Esophagus mucosa (tissue), 1 donor: Measurements from ENCODE around the gene ETV3L. TPM values are rescaled to one million over a fixed set of nuclear protein-coding genes. Genes with fewer than 3 reads are reported as not detected.

Experiments used
- ATAC-seq: fragments of 200-7000 bp; cut with Tn5 transposase; one replicate; pipeline ENCODE4 v1.9.1; 2020
- total RNA-seq: library from RNA; stranded (reverse); gene quantifications from one replicate; pipeline ENCODE4 v1.2.4, GENCODE V29; 2023
- donor health status: DM: yes; HTN: yes; CAD: no.

Gene ETV3L
- total RNA-seq, 1 donor from 2014 or later = not detected

DNA sequence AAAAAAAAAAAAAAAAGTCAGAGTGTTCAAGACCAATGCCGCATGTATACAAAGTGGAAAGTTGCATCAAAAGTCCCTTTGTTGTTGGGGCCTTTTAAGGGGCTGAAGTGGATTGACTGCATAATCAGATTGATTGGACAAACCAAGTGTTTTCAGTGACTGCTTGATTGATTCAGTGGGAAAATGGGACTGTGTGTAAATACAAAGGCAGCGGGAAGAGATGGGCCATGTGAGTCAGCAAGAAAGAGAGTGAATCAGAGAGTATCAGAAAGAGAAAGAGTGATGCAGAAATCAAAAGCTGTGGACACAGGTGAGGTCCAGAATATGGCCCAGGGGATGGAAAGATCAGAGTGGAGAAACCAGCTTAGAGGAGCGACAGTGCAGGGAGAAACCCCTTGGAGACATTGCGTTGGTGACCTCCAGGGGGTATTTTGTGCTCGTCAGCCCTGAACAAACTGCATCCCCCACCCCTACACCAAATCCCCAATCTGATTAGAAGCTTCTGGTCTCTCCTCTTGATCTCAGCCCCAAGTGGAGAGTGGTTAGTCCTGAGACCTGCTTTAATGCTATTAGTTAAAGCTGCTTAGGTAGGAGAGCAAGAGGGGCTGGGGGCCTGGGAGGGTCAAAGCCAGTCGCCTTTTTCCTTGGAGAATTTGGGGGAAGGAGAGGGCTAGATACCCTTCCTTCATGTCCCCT is 5.1 kb upstream of the ETV3L start:
- ATAC-seq = no peak

DNA sequence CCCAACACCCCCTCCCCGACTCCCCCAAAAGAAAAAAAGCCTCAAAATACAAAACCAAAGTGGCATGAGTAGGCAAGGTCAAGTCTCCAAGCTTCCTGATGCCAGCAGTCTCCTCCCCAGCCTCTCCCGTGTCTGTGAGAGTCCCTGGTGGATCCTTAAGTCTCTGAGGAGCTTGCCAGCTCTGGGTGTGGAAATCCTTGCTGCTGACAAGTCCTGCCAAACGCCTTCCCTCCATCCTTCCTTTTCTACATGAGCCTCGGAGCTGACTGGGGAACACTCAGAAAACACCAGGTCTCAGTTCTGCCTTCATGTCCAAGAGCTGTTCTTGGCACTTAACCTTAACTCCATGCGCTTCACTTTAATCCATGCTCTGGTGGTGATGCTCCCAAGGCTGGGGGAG is 3.7 kb upstream of the ETV3L start:
- no peak for ATAC-seq

DNA sequence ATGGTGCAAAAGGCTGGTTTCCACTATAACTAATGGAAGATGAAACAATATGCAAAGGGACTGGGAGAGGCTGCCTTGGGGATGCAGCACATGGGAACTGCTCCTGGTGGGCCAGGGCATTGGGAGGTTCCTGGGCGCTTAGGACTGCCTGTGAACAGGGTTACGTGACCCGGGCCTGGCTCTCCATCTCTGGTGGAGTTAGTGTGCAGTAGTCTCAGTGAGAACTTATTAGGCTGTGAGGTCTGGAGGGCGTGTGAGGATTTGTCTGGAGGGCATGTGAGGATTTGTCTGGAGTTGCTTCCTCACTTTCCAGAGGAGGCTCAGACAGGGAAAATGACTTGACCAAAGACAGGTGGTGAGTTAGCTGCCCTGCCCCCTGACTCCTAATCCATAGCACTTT is 1.5 kb upstream of the ETV3L start:
- no peak for ATAC-seq

DNA sequence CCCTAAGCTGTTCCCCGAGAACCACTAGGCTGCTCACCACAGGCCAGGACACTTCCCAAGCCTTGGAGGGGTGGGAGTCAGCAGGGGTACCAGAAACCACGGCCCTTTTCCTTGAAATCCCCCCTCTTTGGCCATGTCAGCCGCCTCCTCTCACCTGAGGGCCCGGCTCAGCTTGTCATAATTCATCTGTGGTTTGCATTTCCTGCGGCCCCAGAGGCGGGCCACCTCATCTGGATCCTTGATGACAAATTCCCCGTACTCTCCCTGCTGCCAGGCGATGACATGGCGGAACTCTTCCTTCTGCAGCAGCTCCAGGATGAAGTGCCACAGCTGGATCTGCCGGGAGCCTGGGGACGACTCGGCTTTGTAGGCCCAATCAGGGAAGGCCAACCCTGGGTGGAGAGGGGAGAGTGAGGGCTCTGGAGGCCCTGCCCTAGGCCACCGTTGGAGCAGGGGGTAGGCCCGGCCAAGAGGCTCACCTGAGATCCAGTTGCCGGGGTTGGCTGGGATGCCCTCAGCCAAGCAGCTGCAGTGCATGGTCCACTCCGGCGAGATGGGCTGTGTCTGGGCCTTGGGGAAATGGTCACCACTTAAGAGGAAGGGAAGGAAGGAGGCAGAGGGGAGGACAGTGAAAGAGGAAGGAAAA is 498 bp downstream of the ETV3L start:
- ATAC-seq = peak; percentile 30

DNA sequence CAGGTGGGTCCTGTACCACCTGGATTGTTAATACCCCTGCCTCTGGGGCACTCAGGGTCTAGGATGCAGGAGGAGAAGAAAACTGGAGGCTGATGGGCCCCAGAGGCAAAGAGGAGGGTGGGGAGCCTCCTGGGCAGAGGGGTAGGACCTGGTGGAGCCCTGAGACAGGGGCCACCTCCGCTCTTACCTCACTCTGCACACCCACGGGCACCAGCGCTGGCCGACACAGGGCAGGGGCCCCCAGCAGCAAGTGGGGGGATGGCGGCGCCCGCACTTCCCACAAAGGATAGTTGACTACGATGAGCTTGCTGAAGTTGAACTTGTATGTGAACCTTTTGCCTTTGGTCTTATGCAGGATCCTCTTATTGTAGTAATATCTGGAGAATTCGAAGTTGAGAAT is 1.1 kb downstream of the ETV3L start:
- ATAC-seq = no peak

DNA sequence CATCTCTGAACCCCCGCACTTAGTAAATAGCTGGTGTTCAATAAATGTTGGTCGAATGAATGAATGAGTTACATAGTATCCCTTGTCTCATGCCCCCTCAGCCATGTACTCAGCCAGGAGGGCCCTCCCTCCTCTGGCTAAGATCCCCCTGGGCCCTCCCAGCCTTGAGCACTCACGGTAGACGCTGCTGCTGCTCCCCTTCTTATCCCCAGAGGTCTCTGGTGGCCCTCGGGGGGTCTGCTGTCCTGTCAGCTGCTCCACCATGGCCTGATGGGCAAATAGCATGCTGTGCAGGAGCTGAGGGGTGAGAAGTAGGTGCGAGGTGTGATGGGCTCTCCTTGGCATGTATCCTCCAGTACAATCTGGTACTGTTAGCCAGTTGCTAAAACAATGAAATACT is 1.9 kb downstream of the ETV3L start:
- ATAC-seq = no peak

DNA sequence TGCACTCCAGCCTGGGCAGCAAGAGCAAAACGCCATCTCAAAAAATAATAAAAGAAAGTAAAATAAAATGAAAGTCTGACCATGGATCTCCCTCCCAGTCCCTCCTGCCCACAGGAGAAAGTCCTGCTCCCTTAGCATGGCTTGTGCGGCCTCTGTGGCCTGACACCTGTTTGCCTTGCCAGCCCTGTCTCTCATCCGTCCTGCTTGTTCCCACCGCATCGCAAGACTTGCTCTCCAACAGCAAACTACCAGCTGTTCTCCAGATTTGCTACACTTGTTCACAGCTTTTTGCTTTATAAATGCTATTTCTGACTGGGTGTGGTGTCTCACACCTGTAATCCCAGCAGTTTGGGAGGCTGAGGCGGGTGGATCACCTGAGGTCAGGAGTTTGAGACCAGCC is 2.7 kb downstream of the ETV3L start:
- no peak for ATAC-seq

DNA sequence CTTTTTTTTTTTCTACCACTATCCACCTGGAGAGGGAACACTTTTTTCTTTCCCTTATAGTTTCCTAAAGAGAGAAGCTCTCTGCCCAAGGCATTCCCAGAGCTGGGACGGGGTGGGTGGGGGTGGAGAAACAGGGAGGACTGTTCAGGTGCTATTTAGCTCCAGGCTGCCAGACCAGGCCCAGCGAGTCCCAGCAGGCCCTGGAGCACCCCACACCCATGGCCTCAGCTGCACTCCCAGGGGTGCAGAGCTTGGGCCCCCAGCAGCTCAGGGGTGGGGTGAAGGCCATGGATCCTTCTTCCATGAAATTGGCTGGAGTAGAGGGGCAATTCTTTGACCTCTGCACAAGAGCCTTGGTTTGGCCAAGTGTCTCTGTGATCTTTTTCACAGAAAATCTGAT is 4.1 kb downstream of the ETV3L start:
- ATAC-seq = peak; percentile 19

DNA sequence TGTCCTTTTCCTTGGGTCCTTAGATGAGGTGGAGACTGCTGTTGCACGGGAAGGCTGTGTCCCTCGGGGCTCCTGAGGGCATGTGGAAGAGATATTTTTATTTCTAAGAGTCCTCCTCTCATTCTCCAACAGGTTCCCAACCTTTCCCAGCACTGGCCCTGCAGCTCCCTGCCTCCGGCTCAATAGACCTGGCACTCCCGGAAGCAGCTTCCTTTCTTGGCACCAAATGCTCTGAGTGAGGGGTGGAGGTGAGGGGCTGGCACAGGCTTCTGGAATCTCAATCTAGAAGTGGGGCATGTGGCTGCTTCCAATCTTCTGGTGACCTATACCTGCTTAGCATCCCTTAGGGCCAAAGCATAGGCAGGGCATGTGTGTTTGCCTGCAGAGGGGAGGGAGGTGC is 4.5 kb downstream of the ETV3L start:
- ATAC-seq = no peak

DNA sequence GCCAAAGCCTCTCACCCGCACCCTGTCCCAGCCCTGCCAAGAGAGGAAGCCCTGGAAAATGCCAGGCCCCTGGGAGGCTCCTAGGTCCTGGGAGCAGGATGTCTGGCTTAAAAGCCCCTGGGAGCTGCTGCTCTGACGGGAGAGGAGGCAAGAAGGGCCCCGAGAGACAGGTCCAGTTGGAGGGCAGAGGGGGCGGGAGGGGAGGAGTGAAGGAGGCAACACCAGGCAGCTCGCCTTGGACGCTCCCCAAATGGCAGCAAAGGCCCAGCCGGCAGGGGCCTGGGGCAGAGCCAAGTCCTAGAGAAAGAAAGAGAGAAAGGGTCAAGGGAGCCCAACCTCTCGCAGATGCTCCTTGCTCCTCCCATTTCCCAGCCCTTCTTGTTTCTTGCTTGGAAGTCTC is 6.8 kb downstream of the ETV3L start:
- ATAC-seq = no peak

DNA sequence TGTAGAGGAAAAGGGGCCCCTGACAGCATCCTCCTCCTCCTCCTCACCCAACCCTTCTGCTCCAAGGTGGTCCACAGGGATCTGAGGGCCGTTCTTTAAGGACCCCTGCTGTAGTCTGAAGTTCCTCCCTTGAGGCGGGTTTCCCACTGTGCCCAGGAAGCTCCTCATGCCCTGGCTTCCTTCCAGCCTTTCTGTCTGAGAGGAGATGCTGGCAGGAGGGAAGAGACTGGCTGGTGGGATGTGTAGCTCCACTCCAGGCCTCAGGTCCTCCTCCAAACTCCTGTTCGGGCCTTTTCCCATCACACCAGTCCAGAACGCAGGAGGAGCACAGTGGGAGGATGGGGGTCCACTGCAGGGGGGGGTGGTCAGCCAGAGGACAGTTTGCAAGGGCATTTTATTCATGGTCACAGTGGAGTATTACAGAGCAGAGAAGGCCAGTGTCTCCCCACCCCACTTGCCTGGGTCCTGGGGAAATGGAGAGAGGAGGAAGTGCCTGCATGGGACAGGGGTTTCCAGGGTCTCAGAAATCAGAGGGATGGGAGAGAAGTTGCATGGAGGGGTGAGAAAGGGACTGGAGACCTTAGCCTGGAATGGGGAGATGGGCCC is 7.8 kb downstream of the ETV3L start:
- ATAC-seq = no peak

DNA sequence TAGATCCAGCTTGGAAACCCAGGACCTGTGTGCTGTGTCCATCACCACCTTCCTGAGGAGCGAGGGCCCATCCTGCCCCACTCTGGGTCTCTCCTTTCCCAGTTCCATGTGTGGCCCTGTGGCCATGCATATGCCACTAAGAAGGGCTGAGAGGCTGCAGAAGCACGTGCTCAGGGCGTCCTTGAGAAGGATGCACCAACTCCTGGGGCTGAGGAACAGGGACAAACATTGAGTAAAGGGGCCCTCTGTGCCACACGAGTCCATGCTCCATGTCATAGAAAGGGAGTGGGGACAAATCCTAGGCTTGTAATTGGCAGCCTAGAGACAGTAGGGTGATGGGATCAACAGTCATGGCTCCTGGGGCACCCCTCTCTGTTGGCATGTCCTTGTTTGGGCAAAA is 8.4 kb downstream of the ETV3L start:
- ATAC-seq = no peak

DNA sequence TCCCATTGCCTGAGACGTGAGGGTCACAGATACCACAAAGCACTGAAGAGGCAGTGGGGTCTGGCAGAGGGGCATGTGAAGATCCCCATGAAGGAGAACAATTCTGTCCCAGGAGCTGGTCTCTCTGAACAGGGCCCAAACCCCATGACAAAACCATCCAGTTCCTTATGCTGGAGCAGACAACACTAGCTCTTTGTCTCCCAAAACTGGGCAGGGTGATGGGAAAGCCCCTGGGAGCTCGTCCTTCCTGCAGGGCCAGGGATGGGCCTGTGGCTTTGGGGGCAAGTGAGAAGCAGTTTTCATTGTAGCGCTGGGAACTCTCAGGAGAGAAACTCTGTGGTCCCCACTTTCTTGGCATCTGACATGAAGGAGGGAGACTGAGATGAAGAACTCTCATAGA is 8.8 kb downstream of the ETV3L start:
- ATAC-seq = peak; percentile 8

DNA sequence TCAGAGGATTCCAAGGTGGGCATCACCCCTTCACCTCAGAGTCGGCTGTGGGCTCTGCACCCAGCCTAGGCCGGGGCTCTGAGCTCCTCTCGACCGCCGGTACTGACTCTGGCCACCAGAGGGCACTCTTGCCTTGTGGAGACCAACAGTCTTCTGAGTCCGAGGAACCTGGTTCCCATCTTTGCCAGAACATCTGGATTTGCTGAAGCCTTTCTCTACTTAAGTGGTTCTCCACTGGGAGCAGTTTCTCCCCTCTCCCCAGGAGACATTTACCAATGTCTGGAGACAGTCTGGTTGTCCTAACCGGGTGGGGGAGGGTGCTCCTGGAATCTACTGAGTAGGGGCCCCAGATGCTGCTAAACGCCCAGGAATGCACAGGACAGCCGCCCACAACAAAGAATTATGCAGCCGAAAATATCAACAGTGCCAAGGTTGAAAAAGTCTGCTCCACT is 9.4 kb downstream of the ETV3L start:
- peak; percentile 88 for ATAC-seq

DNA sequence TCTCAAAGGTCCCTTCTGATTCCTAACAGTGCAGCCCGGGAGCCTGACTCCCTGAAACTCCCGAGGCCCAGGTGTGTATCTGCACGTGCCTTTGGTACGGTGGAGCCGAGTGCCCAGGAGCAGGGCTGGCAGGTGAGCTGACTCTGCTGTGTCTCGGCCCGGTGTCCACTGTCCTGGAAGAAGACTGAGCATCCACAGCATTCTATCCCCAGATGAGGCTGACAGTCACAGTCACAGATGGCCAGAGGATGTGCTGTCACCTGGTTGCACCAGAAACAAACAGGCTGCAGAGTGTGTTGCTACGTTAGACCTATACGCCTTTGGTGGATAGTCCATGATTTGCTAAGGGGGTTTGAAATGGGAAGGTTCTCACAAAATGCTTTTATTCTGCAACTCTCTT is 9.8 kb downstream of the ETV3L start:
- ATAC-seq = no peak

DNA sequence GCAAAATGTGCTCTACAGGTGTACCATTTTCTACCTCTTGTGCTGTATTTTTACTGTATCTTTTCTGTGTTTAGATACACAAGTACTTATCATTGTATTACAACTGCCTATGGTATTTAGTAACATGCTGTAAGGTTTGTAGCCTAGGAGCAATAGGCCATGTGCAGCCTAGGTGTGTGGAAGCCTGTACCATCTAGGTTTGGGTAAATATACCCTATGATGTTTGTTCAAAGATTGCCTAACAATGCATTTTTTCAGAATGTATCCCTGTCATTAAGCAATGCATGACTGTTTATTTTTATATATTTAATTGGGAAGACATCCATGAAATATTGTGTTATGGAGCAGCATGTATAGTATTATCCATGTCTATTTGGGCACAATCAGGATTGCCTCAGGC is 11.0 kb downstream of the ETV3L start:
- no peak for ATAC-seq

DNA sequence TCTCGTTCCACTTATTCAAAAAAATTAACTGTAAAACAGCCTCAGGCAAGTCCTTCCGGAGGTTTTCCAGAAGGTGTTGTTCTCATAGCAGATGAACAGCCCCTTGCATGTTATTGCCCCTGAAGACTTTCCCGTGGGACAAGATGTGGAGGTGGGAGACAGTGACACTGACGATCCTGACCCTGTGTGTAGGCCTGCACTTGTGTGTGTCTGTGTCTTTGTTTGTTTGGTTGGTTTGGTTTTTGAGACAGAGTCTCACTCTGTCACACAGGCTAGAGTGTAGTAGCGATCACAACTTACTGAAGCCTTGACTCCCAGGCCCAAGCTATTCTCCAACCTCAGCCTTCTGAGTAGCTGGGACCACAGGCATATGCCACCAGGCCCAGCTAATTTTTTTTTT is 12.6 kb downstream of the ETV3L start:
- ATAC-seq = no peak

DNA sequence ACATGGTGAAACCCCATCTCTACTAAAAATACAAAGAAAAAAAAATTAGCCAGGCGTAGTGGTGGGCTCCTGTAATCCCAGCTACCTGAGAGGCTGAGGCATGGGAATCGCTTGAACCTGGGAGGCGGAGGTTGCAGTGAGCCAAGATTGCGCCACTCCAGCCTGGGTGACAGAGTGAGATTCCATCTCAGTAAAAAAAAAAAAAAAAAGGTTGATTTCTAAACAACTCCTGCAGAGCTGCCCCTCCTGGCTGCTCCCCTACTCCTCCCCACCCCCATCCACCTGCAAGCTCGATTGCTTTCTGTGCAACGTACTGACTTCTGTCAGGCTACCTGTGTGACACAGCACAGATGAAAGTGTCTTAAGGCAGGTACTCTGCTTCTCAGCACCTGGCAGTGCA is 13.3 kb downstream of the ETV3L start:
- ATAC-seq = no peak

DNA sequence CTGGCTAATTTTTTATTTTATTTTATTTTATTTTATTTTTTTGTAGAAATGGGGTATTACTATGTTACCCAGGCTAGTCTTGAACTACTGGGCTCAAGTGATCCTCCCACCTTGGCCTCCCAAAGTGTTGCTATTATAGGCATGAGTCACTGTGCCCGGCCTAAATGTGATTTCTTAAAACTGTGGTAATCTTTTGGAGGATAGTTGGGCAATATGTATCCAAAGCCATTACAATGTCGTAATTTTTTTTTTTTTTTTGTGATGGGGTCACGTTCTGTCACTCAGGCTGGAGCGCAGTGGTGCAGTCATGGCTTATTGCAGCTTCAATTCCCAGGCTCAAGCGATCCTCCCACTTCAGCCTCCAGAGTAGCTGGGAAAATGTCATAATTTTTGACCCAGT is 14.2 kb downstream of the ETV3L start:
- ATAC-seq = no peak

DNA sequence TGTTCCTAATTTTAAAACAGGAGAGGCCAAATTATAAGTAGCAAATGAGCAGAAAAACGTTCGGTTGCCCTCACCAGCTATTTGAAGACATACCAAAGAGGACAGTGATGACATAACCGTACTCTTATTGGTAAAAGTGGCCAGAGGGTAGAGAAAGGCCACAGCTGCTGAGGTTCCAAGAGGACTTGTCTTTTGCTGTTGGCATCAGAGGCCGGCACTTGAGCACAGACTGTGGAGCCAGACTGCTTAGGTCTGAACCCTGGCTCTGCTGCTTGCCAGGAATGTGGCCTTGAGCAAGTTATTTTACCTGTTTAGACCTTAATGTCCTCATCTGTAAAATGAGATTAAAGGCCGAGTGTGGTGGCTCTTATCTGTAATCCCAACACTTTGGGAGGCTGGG is 14.9 kb downstream of the ETV3L start:
- no peak for ATAC-seq

DNA sequence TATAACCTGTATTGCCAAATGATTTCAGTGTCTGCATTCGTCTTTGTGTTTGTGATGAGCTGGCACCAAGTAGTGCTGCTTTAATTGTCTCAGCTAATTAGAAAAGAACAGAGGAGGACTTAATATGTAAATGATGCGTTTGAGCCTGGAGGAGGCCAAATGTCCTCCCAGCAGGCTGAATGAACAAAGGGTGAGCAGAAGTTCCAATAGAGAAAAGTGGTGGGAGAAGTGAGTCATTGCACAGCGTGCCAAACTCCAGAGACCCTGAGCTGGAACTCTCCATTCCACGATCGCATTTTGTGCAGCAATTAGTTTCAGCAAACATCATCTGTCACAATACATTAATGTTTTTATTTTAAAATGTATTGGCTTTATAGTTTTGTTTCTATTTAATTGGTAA is 17.9 kb downstream of the ETV3L start:
- no peak for ATAC-seq

DNA sequence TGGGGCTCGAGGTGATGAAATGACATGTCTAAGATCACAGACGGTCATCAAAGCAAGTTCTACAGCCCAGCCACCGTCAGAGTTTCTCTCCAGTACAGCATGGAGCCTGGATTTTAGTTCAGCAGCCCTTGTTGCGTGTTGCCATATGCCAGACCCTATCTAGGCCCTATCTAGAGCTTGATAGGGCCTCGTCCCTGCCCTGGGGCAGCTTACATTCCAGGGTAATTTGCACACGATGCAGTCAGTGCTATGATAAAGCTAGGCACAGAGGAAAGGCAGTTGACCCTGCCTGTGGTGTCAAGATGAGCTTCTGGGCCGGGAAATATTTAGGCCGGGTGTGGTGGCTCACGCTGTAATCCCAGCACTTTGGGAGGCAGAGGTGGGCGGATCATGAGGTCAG is 18.9 kb downstream of the ETV3L start:
- no peak for ATAC-seq

DNA sequence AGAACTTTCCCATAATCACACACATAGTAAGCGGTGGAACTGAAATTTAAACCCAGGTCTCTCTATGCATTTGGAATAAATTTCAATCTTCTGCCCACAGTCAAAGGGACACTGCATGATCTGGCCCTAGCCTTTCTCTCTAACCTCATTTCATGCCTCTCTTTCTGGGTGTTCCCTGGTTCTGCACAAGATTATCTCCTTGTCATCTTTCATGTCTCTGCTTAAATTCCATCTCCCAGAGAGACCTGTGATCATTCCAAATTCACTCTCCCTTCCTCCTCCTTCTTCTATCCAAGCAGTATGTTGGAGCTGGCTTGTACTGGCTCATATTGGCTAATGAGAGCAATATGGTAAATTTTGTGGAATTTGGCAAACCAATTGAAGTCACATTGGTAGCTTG is 22.2 kb downstream of the ETV3L start:
- ATAC-seq = no peak

DNA sequence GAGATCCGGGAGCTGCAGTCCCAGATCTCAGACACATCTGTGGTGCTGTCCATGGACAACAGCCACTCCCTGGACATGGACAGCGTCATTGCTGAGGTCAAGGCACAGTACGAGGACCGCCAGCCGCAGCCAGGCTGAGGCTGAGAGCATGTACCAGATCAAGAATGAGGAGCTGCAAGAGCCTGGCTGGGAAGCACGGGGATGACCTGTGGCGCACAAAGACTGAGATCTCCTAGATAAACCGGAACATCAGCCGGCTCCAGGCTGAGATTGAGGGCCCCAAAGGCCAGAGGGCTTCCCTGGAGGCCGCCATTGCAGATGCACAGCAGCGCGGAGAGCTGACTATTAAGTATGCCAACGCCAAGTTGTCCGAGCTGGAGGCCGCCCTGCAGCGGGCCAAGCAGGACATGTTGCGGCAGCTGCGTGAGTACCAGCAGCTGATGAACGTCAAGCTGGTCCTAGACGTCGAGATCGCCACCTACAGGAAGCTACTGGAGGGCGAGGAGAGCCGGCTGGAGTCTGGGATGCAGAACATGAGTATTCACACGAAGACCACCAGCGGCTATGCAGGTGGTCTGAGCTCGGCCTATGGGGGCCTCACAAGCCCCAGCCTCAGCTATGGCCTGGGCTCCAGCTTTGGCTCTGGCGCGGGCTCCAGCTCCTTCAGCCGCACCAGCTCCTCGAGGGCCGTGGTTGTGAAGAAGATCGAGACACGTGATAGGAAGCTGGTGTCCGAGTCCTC is 25.5 kb downstream of the ETV3L start:
- ATAC-seq = peak; percentile 49
